HCT116 (cell line): ENCODE results near the gene STXBP5. TPM values are rescaled to one million over a fixed set of nuclear protein-coding genes. Genes with fewer than 3 reads are reported as not detected.
"Not testable (repeated sequence)": the region's sequence is repeated elsewhere in the genome, so short reads cannot be mapped to it uniquely, and the experiment has no call there.

ENCODE experiments used
- ATAC-seq: fragments of 200-7000 bp; cut with Tn5 transposase; 2 replicates; pipeline ENCODE4 v1.9.1; 2020; ENCODE audit warnings: mild to moderate bottlenecking, moderate library complexity
- BruUV-seq: library from RNA; stranded (reverse); fragments of 400-500 nt; replicated peaks from 2 replicates; lab custom pipeline; 2021; lab: Mats Ljungman, UMichigan
- CTCF ChIA-PET: fragments of 300-600 bp; sonication (Branson Sonifier 250); formaldehyde crosslinking; loops from one replicate; lab custom pipeline; 2021; ENCODE audit warnings: antibody characterized with exemption; lab: Charles Lee
- POLR2A ChIA-PET: fragments of 300-600, 350-600 bp; sonication (Branson Sonifier 250); formaldehyde crosslinking; loops from one replicate; lab custom pipeline; 2021; ENCODE audit warnings: antibody characterized with exemption; lab: Charles Lee
- RAD21 ChIA-PET, 2 experiments: fragments of 300-600 bp; sonication (Branson Sonifier 250); formaldehyde crosslinking; loops; one replicate each; lab custom pipeline; 2023; ENCODE audit warnings: low total read pairs in 2 of 2; ENCODE audit not compliant: uncharacterized antibody in 2 of 2, unreplicated experiment in 2 of 2, low non-redundant PET in 1 of 2; lab: Charles Lee
- DNase-seq: peaks from one replicate; pipeline ENCODE4 v3.0.0-alpha.2; 2010; ENCODE audit warnings: low read depth, low spot score
- H2AFZ ChIP-seq: fragments of 200-600 bp; shearing (Covaris generic), sonication (generic); 2 replicates; pipeline ENCODE4 v1.6.1; 2017; ENCODE audit warnings: low read depth, mixed run types, mixed read lengths, antibody characterized with exemption, low read length; ENCODE audit not compliant: poor library complexity, severe bottlenecking
- H3K27ac ChIP-seq: 2 replicates; pipeline ENCODE4 v1.5.1; 2012; ENCODE audit warnings: low read depth, low read length
- H3K27me3 ChIP-seq: fragments of 200-600 bp; sonication (generic); 2 replicates; pipeline ENCODE4 v1.6.1; 2016; ENCODE audit warnings: mixed run types, low read length, mixed read lengths; ENCODE audit not compliant: insufficient read depth
- H3K36me3 ChIP-seq, 2 experiments: fragments of 200-500 bp in 1 of 2; fragments of 200-600 bp in 1 of 2; sonication (Bioruptor generic) in 1 of 2; sonication (generic) in 1 of 2; 2 replicates each; pipeline versions ENCODE4 v1.5.1 to v1.6.1; 2014 to 2016; ENCODE audit warnings: low read length in 2 of 2, inconsistent platforms in 1 of 2, mixed read lengths in 1 of 2, mixed run types in 1 of 2; ENCODE audit not compliant: insufficient read depth in 2 of 2, control insufficient read depth in 1 of 2
- H3K4me1 ChIP-seq, 2 experiments: fragments of 200-600 bp in 1 of 2; sonication (generic) in 1 of 2; 2 replicates each; pipeline versions ENCODE4 v1.5.1 to v1.6.1; 2012 to 2017; ENCODE audit warnings: low read length in 2 of 2, inconsistent platforms in 1 of 2, mild to moderate bottlenecking in 1 of 2, mixed read lengths in 1 of 2, mixed run types in 1 of 2, moderate library complexity in 1 of 2; ENCODE audit not compliant: insufficient read depth in 2 of 2, control insufficient read depth in 1 of 2
- H3K4me2 ChIP-seq: fragments of 200-600 bp; sonication (generic); 2 replicates; pipeline ENCODE4 v1.6.1; 2017; ENCODE audit warnings: mixed run types, low read length, mixed read lengths
- H3K4me3 ChIP-seq, 2 experiments: fragments of 200-600 bp in 1 of 2; sonication (generic) in 1 of 2; replicated peaks in 1 of 2; 2 replicates each; pipeline ENCODE4 v1.5.1; 2011 to 2016; ENCODE audit warnings: low read length in 2 of 2, control low read depth in 1 of 2, low read depth in 1 of 2, mild to moderate bottlenecking in 1 of 2, mixed read lengths in 1 of 2, mixed run types in 1 of 2
- H3K79me2 ChIP-seq: fragments of 200-600 bp; sonication (generic); 2 replicates; pipeline ENCODE4 v1.6.1; 2017; ENCODE audit warnings: mild to moderate bottlenecking, mixed run types, low read length, moderate library complexity, mixed read lengths; ENCODE audit not compliant: insufficient read depth
- H3K9ac ChIP-seq: fragments of 200-600 bp; sonication (generic); 2 replicates; pipeline ENCODE4 v1.6.1; 2016; ENCODE audit warnings: low read length, mixed read lengths
- H3K9me2 ChIP-seq: fragments of 200-600 bp; sonication (generic), shearing (Covaris generic); 2 replicates; pipeline ENCODE4 v1.6.1; 2017; ENCODE audit warnings: mixed run types, mild to moderate bottlenecking, moderate library complexity; ENCODE audit not compliant: insufficient read depth
- H3K9me3 ChIP-seq, 2 experiments: fragments of 200-500 bp in 1 of 2; fragments of 200-600 bp in 1 of 2; sonication (Bioruptor generic) in 1 of 2; sonication (generic) in 1 of 2; 2 replicates each; pipeline ENCODE4 v1.6.1; 2014 to 2017; ENCODE audit warnings: low read length in 2 of 2, mixed read lengths in 2 of 2, inconsistent platforms in 1 of 2, low read depth in 1 of 2, mild to moderate bottlenecking in 1 of 2, mixed run types in 1 of 2, moderate library complexity in 1 of 2; ENCODE audit not compliant: control insufficient read depth in 1 of 2, insufficient read depth in 1 of 2
- H4K20me1 ChIP-seq: fragments of 200-600 bp; sonication (generic), shearing (Covaris generic); 2 replicates; pipeline ENCODE4 v1.6.1; 2017; ENCODE audit warnings: mixed run types, mild to moderate bottlenecking, moderate library complexity; ENCODE audit not compliant: insufficient read depth
- ATF3 ChIP-seq: IDR thresholded peaks from 2 replicates; pipeline ENCODE4 v1.6.1; 2012
- CBX3 ChIP-seq: IDR thresholded peaks from 2 replicates; pipeline ENCODE4 v1.6.1; 2012; ENCODE audit warnings: low read depth
- CTCF ChIP-seq, 3 experiments: fragments of 200-600 bp in 1 of 3; sonication (generic) in 1 of 3; IDR thresholded peaks in 2 of 3; conservative IDR thresholded peaks in 1 of 3; 2 replicates each; pipeline ENCODE4 v1.5.1; 2012 to 2017; ENCODE audit warnings: low read depth in 2 of 3, low read length in 2 of 3, antibody characterized with exemption in 1 of 3, borderline replicate concordance in 1 of 3, control low read depth in 1 of 3, mild to moderate bottlenecking in 1 of 3, mixed read lengths in 1 of 3, mixed run types in 1 of 3, moderate library complexity in 1 of 3; ENCODE audit not compliant: insufficient read depth in 1 of 3
- ELF1 ChIP-seq: IDR thresholded peaks from 2 replicates; pipeline ENCODE4 v1.6.1; 2012; ENCODE audit warnings: low read depth, borderline replicate concordance
- EZH2phosphoT487 ChIP-seq: fragments of 200-600 bp; IDR thresholded peaks from 2 replicates; pipeline ENCODE4 v1.6.1; 2018; ENCODE audit warnings: antibody characterized with exemption, borderline replicate concordance
- FOSL1 ChIP-seq: IDR thresholded peaks from 2 replicates; pipeline ENCODE4 v1.6.1; 2012; ENCODE audit warnings: low read depth
- JUND ChIP-seq: IDR thresholded peaks from 2 replicates; pipeline ENCODE4 v1.6.1; 2012
- POLR2A ChIP-seq: IDR thresholded peaks from 2 replicates; pipeline ENCODE4 v1.7.0; 2011; ENCODE audit warnings: borderline replicate concordance; ENCODE audit not compliant: insufficient read depth, insufficient read length; ENCODE audit errors: extremely low read depth
- ZFX ChIP-seq: fragments of 450-650 bp; IDR thresholded peaks from 2 replicates; pipeline ENCODE4 v1.6.1; 2017
- intact Hi-C: fragments of 100-400 bp; cut with micrococcal nuclease; formaldehyde crosslinking; loops from 2 replicates; pipeline ENCODE4 v1.10.0; 2022
- total RNA-seq: library from RNA; stranded (reverse); gene quantifications from one replicate; pipeline ENCODE4 v1.2.1, GENCODE V29; 2021; ENCODE audit not compliant: unreplicated experiment

STXBP5 gene
- total RNA-seq, 1 experiment from 2014 or later = 12.6 TPM

- Histone ChIP-seq H3K9me2 (no peaks in the 10 kb centered on the region), H3K4me1 (no peaks in the 10 kb centered on the region), H4K20me1 (no peaks in the 10 kb centered on the region), H3K4me3 (no peak overlapping the region), H3K27ac (no peak overlapping the region), H3K36me3 (no peaks in the 10 kb centered on the region), H3K9ac (no peak overlapping the region), H3K9me3 (no peaks in the 10 kb centered on the region), H3K27me3 (no peaks in the 10 kb centered on the region), H3K4me2 (no peak overlapping the region), H3K79me2 (no peaks in the 10 kb centered on the region), H2AFZ (no peak overlapping the region)
- ChIA-PET RAD21 (no interaction called here), CTCF (interaction anchor here (0.7 kb wide), 1 partner anchor 767 kb away, joined by 3 read pairs; no protein-coding TSS in a partner anchor), POLR2A (no interaction called here)
- TF ChIP-seq EZH2phosphoT487 (no peak), POLR2A (no peak), JUND (no peak)
- ATAC-seq (no peak), DNase-seq (no peak)
- intact Hi-C loops = no loop called here
- no TSS peak for BruUV-seq
Measured at GRCh38 chr6:147378819-147379218, 174.6 kb downstream of the STXBP5 start.

- H3K36me3 ChIP-seq, RAD21 ChIA-PET, DNase-seq, H3K9me3 ChIP-seq, BruUV-seq, H2AFZ ChIP-seq, H3K4me3 ChIP-seq, H3K9ac ChIP-seq, H3K4me1 ChIP-seq, H4K20me1 ChIP-seq, POLR2A ChIA-PET, H3K27ac ChIP-seq, intact Hi-C loops, CTCF ChIA-PET, H3K9me2 ChIP-seq, H3K27me3 ChIP-seq, ATAC-seq, H3K79me2 ChIP-seq, H3K4me2 ChIP-seq: not testable (repeated sequence)
Measured at GRCh38 chr6:147380841-147381240, 176.6 kb downstream of the STXBP5 start.

DNA sequence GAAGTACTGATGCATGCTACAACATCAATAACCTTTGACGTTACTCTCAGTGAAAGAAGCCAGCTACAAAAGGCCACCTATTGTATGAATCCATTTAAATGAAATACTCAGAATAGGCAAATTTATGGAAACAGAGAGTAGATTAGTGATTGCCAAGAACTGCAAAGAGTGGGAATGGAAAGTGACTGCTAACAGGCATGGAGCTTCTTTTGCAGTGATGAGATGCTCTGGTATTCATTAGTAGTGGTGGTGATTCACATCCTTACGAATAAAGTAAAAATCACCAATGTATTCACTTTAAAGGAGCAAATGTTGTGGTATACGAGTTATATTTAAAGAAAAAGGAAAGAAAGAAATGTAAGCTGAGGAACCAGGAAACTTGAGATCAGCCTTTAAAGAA lies 177.5 kb downstream of the STXBP5 start:
- Histone ChIP-seq H4K20me1 (no peaks in the 10 kb centered on the region), H3K9me2 (no peaks in the 10 kb centered on the region), H3K4me2 (no peak overlapping the region), H3K4me3 (no peak overlapping the region), H3K36me3 (no peaks in the 10 kb centered on the region), H3K27me3 (no peaks in the 10 kb centered on the region), H3K27ac (no peak overlapping the region), H3K9me3 (no peaks in the 10 kb centered on the region), H2AFZ (no peak overlapping the region), H3K79me2 (no peaks in the 10 kb centered on the region), H3K9ac (no peak overlapping the region), H3K4me1 (no peaks in the 10 kb centered on the region)
- ChIA-PET RAD21 (no interaction called here), CTCF (interaction anchor here (1.5 to 2.7 kb wide), 4 partner anchors 10 to 784 kb away, joined by 5 to 26 read pairs (median 6); no protein-coding TSS in a partner anchor), POLR2A (no interaction called here)
- no peak for DNase-seq
- no TSS peak for BruUV-seq
- intact Hi-C loops = no loop called here
- no peak for ATAC-seq
- TF ChIP-seq CTCF (IDR thresholded peaks at IDR 0.05 in 2 of 3, conservative IDR thresholded peaks at IDR 0.05 in 1 of 3; ENCODE audit: borderline replicate concordance in 1 of 3, insufficient read depth in 1 of 3, low read depth in 2 of 3, low read length in 2 of 3) = no peak
- TF ChIP-seq FOSL1 = no peak
- no peak for TF ChIP-seq ELF1
- TF ChIP-seq CBX3 = no peak
- TF ChIP-seq ATF3 = no peak
- TF ChIP-seq ZFX = no peak
